ENCODE data around the gene CACYBP.

DNA sequence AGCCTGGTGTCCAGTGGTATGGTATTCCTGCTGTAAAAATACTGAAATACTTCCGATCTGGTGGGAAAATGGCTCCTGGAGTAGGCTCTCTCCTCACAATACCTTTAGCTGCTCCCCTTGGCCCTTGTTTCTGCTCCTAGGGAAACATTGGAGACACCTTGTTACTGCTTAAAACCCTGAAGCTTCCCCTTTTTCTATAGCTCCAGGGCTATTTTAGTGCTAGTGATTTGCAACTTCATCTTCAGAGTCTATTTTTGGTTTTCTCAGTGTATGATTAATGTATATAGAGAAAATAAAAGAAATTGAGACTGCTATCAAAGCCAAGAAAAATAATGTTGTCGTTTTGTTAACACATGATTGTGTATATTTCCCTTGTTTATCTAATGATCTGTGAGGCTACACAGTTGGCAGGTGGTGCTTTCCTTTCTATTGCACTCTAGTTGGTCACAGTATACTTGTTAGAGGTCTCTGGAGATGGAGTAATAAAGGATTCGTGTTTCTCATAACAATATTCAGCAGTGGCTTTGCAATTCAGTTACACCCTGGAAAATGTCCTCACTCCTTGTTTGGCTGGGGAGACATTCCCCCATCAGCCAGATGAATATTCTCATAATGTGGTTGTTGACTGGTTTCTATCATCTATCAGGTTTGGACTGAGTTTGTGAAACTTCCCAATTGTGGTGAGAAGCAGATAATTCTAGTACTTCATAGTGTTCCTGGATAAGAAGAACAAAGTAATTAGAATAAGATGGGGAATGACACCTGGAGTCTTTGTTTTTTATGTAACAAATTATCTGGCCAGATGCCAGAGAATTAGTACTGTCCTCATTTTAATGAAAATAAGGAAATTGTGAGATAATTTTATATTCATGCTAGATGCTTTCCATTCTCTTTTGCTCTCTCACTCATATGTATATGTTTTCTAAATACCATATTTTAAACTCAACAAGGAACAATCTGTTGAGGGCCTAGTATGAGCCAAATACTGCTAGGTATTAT, 44.8 kb upstream of the CACYBP start:
- TF ChIP-seq POLR2A (IDR thresholded peaks at IDR 0.05; ENCODE audit: low read length) (no peak), GATA1 (IDR thresholded peaks at IDR 0.05; ENCODE audit: low read depth, low read length) (no peak)

All from erythroblast (primary cell).